ENCODE measurements around the gene PNMA6E.

- no peak for TF ChIP-seq CTCF (IDR thresholded peaks at IDR 0.05)
- TF ChIP-seq POLR2A (IDR thresholded peaks at IDR 0.05): no peak
Observed at GRCh38 chrX:153353416-153353815, 47.7 kb downstream of the PNMA6E start.

Measured in uterus (tissue), 2 donors.